ENCODE results near the gene SEC23IP. TPM values are rescaled to one million over a fixed set of nuclear protein-coding genes. Genes with fewer than 3 reads are reported as not detected.

SEC23IP gene
- total RNA-seq, 1 experiment from 2014 or later = 116 TPM

GRCh38 chr10:119849031-119849789 lies 43.3 kb upstream of the SEC23IP start:
- ChIA-PET POLR2A (interaction anchor here (1.0 kb wide), 1 partner anchor 198 kb away, joined by 5 read pairs; the partner anchor contains the start of gene BAG3), CTCF (interaction anchor here (1.0 kb wide), 1 partner anchor 11 kb away, joined by 3 read pairs; no protein-coding TSS in a partner anchor)
- H3K4me1 ChIP-seq = peaks cover 22% of the 10 kb centered on the region
- H3K4me1 Mint-ChIP-seq (ENCODE audit: low read depth, unreplicated experiment) = peaks cover 7% of the 10 kb centered on the region
- DNase-seq = no peak
- TF ChIP-seq CTCF (IDR thresholded peaks at IDR 0.05; ENCODE audit: insufficient read depth in 1 of 2, low read depth in 1 of 2, low read length in 1 of 2, severe bottlenecking in 1 of 2, unreplicated experiment in 1 of 2) = no peak
- no peaks in the 10 kb centered on the region for H3K9me3 Mint-ChIP-seq (ENCODE audit: unreplicated experiment)
- no TSS peak for BruUV-seq (replicated peaks)
- H3K9me3 ChIP-seq = no peaks in the 10 kb centered on the region
- H3K27ac Mint-ChIP-seq (ENCODE audit: unreplicated experiment) = peak overlapping the region; percentile 63
- no peaks in the 10 kb centered on the region for H3K27me3 Mint-ChIP-seq (ENCODE audit: insufficient read depth, unreplicated experiment)
- intact Hi-C loops (cut with micrococcal nuclease; ENCODE audit: unreplicated experiment) = no loop called here
- H3K4me3 Mint-ChIP-seq (ENCODE audit: unreplicated experiment) = peak overlapping the region; percentile 29
- H3K27me3 ChIP-seq (replicated peaks; ENCODE audit: control insufficient read depth, insufficient read depth, low read length) = no peaks in the 10 kb centered on the region
- peaks cover 82% of the 10 kb centered on the region for H3K36me3 Mint-ChIP-seq (ENCODE audit: insufficient read depth, unreplicated experiment)
- no peak overlapping the region for H3K4me3 ChIP-seq (ENCODE audit: low read depth, low read length)
- peaks cover 3% of the 10 kb centered on the region for H3K36me3 ChIP-seq (ENCODE audit: control insufficient read depth, insufficient read depth, low read length)

GRCh38 chr10:119849944-119850343 lies 42.6 kb upstream of the SEC23IP start:
- no peak for DNase-seq
- Mint-ChIP-seq H3K9me3 (ENCODE audit: unreplicated experiment) (no peaks in the 10 kb centered on the region), H3K36me3 (ENCODE audit: insufficient read depth, unreplicated experiment) (peaks cover 81% of the 10 kb centered on the region), H3K4me3 (ENCODE audit: unreplicated experiment) (no peak overlapping the region), H3K4me1 (ENCODE audit: low read depth, unreplicated experiment) (peaks cover 7% of the 10 kb centered on the region), H3K27me3 (ENCODE audit: insufficient read depth, unreplicated experiment) (no peaks in the 10 kb centered on the region), H3K27ac (ENCODE audit: unreplicated experiment) (peak overlapping the region; percentile 64)
- Histone ChIP-seq H3K36me3 (ENCODE audit: control insufficient read depth, insufficient read depth, low read length) (peaks cover 1% of the 10 kb centered on the region; the same call in 1 of the 2 replicates), H3K4me1 (peaks cover 22% of the 10 kb centered on the region), H3K9me3 (no peaks in the 10 kb centered on the region), H3K27me3 (replicated peaks; ENCODE audit: control insufficient read depth, insufficient read depth, low read length) (no peaks in the 10 kb centered on the region), H3K4me3 (ENCODE audit: low read depth, low read length) (no peak overlapping the region)
- CTCF ChIA-PET = interaction anchor here (0.7 to 1.0 kb wide), 2 partner anchors 10 to 100 kb away, joined by 3 to 4 read pairs; no protein-coding TSS in a partner anchor
- intact Hi-C loops (cut with micrococcal nuclease; ENCODE audit: unreplicated experiment) = no loop called here
- TF ChIP-seq CTCF (IDR thresholded peaks at IDR 0.05; ENCODE audit: insufficient read depth in 1 of 2, low read depth in 1 of 2, low read length in 1 of 2, severe bottlenecking in 1 of 2, unreplicated experiment in 1 of 2) = no peak
- POLR2A ChIA-PET = interaction anchor here (1.0 kb wide), 1 partner anchor 199 kb away, joined by 5 read pairs; the partner anchor contains the start of gene BAG3
- no TSS peak for BruUV-seq (replicated peaks)

- Mint-ChIP-seq H3K4me1 (ENCODE audit: low read depth, unreplicated experiment) (peaks cover under 1% of the 10 kb centered on the region), H3K36me3 (ENCODE audit: insufficient read depth, unreplicated experiment) (peaks cover 78% of the 10 kb centered on the region), H3K9me3 (ENCODE audit: unreplicated experiment) (no peaks in the 10 kb centered on the region), H3K27ac (ENCODE audit: unreplicated experiment) (no peak overlapping the region), H3K27me3 (ENCODE audit: insufficient read depth, unreplicated experiment) (no peaks in the 10 kb centered on the region), H3K4me3 (ENCODE audit: unreplicated experiment) (no peak overlapping the region)
- ChIA-PET CTCF (no interaction called here), POLR2A (no interaction called here)
- no peak for DNase-seq
- Histone ChIP-seq H3K27me3 (replicated peaks; ENCODE audit: control insufficient read depth, insufficient read depth, low read length) (no peaks in the 10 kb centered on the region), H3K4me3 (ENCODE audit: low read depth, low read length) (no peak overlapping the region), H3K4me1 (peaks cover 22% of the 10 kb centered on the region), H3K36me3 (ENCODE audit: control insufficient read depth, insufficient read depth, low read length) (peaks cover 1% of the 10 kb centered on the region; the same call in 1 of the 2 replicates), H3K9me3 (no peaks in the 10 kb centered on the region)
- intact Hi-C loops (cut with micrococcal nuclease; ENCODE audit: unreplicated experiment) = no loop called here
- TF ChIP-seq CTCF (IDR thresholded peaks at IDR 0.05; ENCODE audit: insufficient read depth in 1 of 2, low read depth in 1 of 2, low read length in 1 of 2, severe bottlenecking in 1 of 2, unreplicated experiment in 1 of 2) = no peak
- BruUV-seq (replicated peaks) = no TSS peak
Measured at GRCh38 chr10:119852277-119852676, 40.3 kb upstream of the SEC23IP start.
